ENCODE data around the gene QRICH1.

Gene QRICH1

DNA sequence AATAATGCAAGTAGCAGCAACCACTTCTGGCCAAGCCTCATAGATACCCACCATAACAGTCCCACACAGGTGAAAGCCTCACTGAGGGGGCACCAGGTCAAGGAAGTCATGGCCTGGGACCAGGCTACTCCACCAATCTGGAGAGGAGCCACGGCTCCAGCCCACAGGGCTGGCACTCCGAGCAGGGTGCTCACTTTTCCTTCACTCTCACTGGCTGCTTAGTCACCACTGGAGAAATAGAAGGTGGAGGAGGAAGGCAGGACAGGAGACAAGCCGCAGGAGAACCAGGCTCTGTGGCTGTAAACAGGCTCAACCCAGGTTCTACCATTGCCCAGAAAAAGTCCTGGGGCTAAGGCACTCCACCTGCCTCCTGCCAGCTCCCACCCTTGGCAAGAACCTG, 25.6 kb upstream of the QRICH1 start:
- in situ Hi-C loops (cut with HindIII; ENCODE audit: low sequenced_read_pairs) = no loop called here

DNA sequence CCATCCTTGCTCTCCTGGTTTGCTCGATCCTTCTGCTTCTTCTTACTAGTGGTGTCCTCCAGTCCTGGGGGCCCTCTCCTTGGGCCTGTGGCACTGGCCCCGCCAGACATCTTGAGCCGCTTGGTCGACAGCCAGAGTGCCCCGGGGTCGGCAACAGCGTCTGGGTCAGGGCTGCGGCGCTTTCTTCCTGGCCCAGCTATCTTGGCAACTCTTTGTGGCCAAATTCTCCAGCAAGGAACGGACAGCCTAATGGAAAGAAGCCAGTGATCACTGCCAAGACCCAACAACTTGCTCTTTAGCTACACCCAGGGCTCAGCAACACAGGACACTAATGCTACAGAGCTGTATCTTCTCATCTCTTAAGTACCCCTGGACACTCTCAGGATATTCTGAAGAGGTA, 25.2 kb upstream of the QRICH1 start:
- in situ Hi-C loops (cut with HindIII; ENCODE audit: low sequenced_read_pairs) = no loop called here

DNA sequence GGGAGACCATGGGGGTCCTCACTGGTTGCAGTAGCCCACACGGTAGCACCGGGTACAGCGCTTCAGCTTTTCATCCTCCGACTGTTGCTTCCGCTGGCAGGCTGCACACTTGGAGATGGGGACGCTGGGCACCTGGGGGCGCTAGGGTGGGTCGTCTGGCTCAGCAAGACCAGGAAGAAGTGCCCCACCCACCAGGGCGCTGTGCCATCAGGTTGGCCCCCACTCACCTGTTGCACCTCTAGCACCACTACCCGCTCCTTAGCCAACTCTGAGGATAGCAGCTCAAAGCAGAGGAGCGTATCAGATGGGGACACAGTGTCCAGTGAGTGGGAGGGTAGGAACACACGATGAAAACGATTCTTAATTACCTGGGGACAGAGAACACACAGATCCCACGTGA, 18.4 kb upstream of the QRICH1 start:
- in situ Hi-C loops (cut with HindIII; ENCODE audit: low sequenced_read_pairs) = no loop called here

DNA sequence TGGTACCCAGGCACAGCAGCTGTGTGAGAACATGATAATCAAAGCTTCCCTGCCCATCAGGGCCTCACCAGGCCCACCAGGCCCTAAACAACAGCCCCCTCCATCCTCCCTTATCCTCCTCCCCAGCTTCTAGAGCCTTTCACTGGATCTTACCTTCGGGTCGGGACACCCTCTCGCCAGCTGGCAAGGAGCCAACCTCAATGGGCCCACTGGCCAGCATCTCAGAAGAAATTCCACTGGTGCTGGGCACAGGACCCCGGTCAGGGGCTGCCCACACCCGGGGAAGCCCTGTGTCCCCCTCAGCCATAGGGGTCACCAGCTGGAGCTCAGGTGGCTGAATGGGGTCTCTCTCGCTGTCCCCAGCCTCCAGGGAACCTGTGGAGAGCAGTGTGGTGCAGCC, 17.5 kb upstream of the QRICH1 start:
- in situ Hi-C loops (cut with HindIII; ENCODE audit: low sequenced_read_pairs) = no loop called here

DNA sequence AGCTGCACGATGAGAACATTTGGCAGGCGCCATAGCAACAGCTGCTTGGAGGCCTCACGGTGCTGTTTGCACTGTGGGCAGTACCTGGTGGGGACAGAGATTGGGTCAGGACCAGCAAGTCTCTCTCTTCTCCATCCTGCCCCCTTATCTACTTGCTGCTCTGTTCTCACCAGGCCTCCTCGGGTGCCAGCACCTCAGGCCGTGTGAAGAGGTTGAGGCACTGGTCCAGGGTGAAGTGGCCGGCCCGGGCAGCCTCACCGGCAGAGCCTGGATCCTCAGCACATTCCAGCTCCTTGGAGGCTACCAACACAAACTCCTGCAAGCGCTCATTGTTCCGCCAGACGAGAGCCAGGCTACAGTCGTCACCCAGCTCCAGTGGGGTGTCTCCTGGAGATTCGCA, 16.9 kb upstream of the QRICH1 start:
- in situ Hi-C loops (cut with HindIII; ENCODE audit: low sequenced_read_pairs) = no loop called here

DNA sequence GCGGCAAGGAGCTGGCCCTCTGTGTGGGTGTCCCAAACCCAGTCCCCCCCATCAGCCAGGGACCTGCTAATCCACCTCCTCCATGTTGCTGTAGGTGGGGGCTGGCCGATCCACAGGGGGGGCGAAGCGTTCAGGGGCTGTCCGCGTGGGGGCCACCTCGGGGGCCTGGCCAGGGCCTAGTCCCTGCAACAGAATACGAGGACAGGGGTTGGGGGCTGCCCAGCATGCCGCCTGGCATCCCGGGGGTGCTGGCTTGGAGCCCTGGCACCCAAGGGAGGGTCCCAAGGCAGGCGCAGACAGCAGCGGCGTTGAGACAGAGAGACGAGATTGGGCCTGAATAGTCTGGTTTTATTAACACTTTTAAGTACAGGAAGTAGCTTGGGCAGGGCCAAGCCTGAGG, 14.5 kb upstream of the QRICH1 start:
- in situ Hi-C loops (cut with HindIII; ENCODE audit: low sequenced_read_pairs) = no loop called here

DNA sequence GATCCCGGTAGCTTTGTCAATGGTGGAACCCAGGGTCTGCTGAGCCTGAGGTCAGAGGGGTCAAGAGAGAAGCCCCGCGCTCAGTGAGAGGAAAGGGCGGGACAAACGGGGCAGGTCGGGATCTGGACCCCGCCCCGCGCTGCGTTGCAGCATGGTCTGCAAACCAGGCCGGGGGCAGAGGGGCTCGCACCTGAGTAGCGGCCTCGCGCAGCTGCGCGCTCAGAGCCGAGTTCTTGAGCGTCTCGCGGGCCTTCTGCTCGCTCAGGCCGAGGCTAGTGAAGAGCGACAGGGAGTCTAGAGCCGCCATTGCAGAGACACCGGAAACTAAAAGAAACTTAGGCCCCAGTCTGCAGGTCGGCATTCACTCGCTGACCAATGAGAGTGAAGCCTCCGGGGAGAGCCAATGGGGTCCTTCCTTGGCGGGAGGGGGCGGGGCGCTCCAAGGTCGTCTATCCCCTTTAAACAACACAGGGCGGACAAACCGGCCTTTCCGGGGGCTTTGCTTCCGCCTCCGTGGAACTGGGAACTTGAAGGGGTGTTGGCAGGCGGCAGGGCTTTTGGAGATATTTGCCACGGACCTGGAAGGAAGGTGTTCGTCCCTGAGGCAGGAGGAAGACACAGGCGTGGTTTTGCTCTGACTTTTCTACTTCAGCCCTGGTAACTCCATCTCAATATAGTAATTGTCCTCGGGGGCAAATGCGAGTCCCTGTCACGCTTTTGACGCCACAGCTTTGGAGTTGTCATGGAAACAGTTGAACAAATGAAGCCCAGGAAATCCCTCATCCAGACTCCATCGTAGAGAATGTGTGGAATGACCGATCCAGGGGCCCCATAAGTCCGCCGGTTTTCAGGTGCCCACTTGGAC, 10.8 kb upstream of the QRICH1 start, which contains the start of gene QARS1:
Gene QARS1 (minus strand): TSS at position 331 of the 865 bp plus-strand sequence. CDS start 24 bp downstream, at position 307.
- in situ Hi-C loops (cut with HindIII; ENCODE audit: low sequenced_read_pairs) = no loop called here

DNA sequence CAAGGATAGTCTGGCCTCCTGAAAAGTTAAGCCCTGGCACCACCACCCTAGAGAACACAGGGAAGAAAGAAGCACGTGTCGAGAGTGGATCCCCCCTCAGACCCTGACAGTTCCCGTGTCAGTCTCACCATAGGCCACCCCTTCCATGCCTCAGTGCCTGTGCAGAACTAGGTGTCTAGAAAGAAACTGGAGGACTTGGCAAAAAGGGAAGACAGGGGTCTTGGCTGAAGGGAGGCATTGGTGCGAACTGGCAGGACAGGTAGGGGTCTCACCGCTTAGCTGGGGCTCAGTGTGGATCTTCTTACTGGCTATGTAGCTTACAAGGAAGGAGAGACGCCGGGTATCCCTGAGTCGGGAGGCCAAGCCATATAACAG, 10.2 kb upstream of the QRICH1 start:
- in situ Hi-C loops (cut with HindIII; ENCODE audit: low sequenced_read_pairs) = no loop called here

DNA sequence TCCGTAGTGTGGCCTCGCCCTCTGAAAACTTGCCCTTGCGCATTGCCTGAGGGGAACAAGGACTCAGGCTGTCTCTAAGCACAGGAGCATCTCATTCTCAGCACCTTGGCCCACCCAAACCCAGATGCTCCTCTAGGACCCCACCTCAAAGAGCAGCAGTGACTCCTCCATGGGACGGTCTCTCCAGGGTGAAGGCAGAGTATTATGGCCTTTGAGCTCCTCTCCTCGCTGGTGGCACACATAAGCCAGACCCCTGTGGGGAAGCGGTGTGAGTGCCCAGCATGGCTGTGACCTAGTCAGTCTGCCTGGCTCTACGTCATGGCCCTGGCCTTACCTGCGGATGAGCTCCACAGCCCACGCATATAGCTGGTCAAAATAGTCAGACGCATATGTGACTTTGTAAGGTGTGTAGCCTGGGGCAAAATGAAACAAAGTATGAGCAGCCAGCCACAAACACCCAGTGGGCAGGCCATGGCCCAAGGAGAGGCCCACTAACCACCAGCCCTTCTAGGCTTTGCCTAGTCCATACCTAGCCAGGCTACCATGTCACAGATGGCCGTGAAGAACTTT, 6.3 kb upstream of the QRICH1 start:
- in situ Hi-C loops (cut with HindIII; ENCODE audit: low sequenced_read_pairs) = no loop called here

DNA sequence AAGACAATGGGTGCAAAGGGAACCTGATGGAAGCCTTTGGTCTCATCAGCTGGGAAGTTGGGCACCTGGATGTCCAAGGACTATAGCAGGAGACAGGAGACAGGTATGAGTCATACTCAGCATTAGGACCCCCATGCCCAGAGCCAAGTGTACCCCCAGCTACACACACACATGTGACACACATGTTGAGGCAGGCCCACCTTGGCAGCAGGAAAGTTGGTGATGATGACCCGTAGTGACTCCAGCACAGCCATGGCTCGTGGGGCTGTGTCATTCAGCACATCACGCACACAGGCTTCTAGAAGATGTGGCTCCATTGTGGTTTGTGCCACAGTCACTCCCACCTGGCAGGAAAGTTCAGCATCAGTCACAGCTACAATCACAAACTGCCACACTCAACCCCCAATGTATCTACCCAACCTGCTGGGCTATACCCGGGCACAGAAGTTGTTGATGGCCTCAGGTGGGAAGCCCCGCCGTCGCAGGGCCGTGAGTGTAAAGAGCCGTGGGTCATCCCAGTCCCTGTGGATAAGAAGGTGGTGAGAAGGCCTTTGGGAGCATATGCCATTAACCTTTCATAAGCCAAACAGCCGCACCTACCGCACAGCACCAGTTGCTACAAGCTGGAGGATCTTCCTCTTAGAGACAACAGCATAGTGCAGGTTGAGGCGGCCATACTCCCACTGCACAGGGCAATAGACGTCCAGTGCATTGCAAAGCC, 5.2 kb upstream of the QRICH1 start:
- in situ Hi-C loops (cut with HindIII; ENCODE audit: low sequenced_read_pairs) = loop anchor here (10.0 to 25.0 kb wide), 2 partner anchors 313 to 334 kb away; partner anchors contain the start of genes AMT, RHOA and TCTA

DNA sequence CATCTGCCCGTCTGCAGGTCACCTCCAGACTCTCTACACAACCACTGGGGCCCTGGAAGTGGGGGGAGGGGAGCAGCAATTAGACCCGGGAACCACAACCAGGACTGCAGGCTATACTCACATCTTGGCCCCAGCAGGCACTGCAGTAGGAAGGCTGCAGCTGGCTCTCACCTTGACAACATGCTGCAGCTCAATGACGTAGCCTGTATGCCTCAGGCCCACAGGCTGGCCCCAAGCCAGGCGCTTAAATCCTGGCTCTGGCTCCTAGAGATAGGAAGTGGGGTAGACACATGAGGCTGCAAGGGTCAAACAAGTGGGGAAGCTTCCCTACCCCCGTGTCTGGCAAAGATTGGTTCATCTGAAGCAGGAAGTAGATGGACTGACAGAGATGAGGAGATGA, 4.6 kb upstream of the QRICH1 start:
- in situ Hi-C loops (cut with HindIII; ENCODE audit: low sequenced_read_pairs) = loop anchor here (10.0 to 25.0 kb wide), 2 partner anchors 314 to 334 kb away; partner anchors contain the start of genes AMT, RHOA and TCTA

DNA sequence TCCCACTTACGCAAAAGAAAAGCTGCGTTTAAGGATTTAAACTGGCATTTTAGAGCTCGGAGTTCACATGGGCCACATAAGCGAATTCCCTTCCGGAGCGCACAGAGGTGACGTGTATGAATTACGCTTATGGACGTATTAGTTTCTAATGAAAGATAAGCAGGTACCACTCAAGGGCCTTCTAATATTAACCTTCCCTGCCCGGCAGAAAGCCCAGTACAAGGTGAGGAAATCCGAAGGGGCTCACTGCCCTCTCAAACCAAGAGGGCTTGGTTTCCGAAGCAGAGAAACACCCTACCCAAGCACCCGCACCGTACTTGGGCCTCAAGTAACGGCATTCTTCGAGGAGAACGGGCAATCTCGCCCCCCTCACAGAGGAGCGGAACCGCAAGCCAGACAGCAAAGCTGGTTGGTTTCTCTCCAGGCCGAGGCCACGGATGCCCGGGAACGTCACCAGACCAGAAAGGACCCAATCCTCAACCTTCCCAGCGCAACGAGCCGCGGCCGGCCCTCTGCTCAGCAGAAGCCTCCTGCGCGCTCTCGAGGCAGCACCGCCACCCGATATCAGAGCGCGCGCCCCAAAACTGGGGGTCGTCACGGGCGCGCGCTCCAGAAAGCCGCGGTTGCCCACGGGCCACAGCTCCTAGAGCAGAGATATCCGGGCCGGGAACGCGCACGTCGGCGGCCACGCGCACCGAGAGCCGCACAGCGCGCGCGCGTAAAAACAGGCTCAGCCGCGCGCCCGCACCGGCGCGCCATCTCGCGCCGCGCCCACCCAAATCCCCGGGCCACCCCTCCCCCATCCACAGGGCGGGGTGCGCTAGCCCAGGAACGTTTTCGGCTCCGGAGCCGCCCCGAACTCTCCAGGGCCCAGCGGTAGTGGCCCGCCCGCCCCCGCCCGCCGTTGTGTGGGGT, 676 bp downstream of the QRICH1 start:
- in situ Hi-C loops (cut with HindIII; ENCODE audit: low sequenced_read_pairs) = loop anchor here (10.0 to 25.0 kb wide), 2 partner anchors 319 to 328 kb away; partner anchors contain the start of genes AMT, RHOA and TCTA

DNA sequence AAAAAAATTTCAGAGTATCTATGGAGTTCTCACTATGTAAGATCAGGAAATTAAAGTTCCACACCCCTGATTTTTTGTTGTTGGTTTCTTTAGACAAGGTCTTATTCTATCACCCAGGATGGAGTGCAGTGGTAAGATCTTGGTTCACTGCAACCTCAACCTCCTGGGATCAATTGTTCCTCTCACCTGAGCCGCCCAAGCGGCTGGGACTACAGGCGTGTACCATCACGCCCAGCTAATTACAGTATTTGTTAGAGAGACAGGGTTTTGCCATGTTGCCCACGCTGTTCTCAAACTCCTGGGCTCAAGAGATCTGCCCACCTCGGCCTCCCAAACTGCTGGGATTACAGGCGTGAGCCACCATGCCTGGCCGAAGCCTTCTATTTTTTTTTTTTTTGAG, 12.4 kb downstream of the QRICH1 start:
- in situ Hi-C loops (cut with HindIII; ENCODE audit: low sequenced_read_pairs) = loop anchor here (5.0 to 25.0 kb wide), 2 partner anchors 34 to 331 kb away; partner anchors contain the start of genes AMT, RHOA and TCTA

DNA sequence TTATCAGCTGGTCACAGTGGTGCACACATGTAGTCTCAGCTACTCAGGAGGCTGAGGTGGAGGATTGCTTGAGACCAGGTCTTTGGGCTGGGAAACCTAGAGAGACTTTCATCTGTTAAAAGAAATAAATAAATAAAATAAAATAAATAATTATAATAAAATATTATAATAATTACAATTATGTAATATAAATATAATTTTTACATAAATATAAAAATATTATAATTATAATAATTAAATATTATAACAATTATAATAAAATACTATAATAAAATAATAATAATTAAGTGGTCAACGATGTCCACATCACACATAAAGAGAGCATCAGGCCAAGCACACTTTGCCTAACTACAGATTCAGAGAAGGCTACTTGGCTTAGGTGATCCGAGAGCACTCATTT, 14.6 kb downstream of the QRICH1 start:
- in situ Hi-C loops (cut with HindIII; ENCODE audit: low sequenced_read_pairs) = loop anchor here (25.0 kb wide), 1 partner anchor 333 kb away; the partner anchor contains the start of genes AMT, RHOA and TCTA

DNA sequence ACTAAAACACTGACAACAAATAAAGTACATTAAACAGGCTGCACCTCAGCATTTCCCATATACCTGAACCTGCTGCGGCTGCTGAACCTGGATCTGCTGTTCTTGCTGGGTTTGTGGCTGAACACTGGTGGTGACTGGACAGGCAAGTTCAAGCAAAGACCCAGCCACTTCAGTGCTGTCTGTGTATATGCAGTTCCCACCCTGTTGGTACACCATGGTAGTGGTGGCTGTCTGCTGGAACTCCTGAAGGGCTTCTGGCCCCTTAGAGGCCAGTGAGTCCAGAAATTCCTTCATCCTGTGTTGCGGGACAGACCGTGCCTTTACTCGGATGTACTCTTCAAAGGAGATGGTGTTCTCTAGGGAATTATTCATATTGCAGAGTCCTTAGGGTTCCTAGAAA, 17.2 kb downstream of the QRICH1 start:
- in situ Hi-C loops (cut with HindIII; ENCODE audit: low sequenced_read_pairs) = loop anchor here (25.0 kb wide), 1 partner anchor 336 kb away; the partner anchor contains the start of genes AMT, RHOA and TCTA

DNA sequence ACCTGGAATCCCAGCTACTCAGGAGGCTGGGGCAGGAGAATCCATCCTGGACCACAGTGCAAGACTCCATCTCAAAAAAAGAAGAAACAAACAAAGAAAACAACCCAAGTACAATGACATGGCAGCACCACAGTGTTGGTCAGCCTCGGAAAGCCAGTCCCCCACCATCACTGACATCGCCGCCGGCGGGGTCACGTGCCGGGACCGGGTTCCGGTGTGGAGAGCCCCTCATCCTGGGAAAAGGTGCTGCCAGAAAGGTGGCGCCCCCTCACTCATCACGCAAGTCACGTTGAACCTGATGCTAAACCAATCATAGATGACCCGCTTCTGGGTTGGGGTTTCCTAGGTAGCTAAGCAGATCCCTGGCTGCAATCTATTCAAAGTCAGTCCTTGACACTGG, 17.8 kb downstream of the QRICH1 start:
- in situ Hi-C loops (cut with HindIII; ENCODE audit: low sequenced_read_pairs) = loop anchor here (25.0 kb wide), 1 partner anchor 336 kb away; the partner anchor contains the start of genes AMT, RHOA and TCTA

DNA sequence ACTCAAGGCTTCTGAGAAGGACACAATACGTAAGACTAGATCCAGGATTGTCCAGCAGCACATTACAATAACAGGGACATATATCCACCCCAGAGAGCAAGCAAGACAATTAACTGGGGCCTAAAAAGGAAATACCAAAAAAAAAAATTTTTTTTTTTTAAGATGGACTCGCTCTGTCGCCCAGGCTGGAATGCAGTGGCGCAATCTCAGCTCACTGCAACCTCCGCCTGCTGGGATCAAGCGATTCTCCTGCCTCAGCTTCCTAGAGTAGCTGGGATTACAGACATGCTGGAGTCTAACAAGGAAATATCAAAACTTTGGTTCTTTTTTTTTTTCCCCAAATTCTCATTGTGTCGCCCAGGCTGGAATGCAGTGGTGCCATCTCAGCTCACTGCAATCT, 35.9 kb downstream of the QRICH1 start:
- in situ Hi-C loops (cut with HindIII; ENCODE audit: low sequenced_read_pairs) = no loop called here

DNA sequence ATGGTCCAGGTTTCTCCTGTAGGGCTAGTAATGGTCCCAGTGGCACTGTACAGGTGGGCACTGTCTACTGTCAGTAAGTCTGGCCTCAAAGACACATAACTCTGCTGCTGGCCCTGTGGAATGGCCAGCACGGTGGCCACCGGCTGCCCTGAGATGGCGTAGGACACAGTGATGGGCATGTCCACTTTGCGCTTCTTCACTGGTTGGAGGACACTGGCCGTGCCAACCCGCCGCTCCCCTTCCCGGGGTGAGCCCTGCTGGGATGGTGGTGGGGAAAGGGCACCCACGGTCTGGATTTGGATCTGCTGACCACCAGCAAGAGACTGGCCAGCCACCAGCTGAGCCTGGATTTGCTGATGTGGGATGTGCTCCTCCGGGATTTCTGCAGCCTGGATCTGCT, 36.6 kb downstream of the QRICH1 start:
- in situ Hi-C loops (cut with HindIII; ENCODE audit: low sequenced_read_pairs) = no loop called here

DNA sequence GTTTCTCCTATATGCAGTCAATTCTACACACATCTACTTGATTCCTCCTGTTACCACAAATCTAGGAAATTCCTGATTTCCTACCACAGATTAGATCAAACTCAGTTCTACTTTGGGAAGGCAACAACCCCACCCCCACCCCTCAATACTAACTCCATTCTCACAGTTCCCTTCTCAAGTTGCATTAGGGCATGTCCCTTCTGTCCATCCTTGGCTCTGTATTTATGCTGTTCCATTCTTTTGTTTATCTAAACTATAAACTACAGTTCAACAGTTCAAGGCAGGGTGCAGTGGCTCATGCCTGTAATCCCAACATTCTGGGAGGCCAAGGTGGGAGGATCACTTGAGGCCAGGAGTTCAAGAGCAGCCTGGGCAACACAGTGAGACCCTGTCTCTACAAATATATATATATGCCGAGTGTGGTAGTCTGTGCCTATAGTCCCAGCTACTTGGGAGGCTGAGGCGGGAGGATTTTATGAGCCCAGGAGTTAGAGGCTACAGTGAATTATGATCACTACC, 39.5 kb downstream of the QRICH1 start:
- in situ Hi-C loops (cut with HindIII; ENCODE audit: low sequenced_read_pairs) = no loop called here

DNA sequence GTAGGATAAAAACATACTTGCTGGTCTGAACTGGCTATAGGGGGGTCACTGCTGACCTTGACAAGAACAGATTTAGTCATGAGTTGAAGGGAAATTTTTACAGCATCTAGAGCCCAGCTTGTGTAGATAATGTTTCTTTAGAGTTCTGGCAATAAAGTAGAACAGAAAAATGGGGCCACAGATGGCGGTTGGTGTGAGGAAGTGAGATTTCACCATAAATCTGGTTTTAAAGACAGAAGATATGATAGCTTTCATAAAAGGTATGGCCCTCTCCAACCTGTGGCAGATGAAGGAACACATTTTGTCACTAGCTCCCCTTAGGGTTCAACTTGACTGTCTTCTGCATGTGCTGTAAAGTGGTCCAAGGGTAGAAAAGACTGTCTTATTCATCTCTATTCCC, 40.3 kb downstream of the QRICH1 start:
- in situ Hi-C loops (cut with HindIII; ENCODE audit: low sequenced_read_pairs) = no loop called here

Measured in endothelial cell of hepatic sinusoid (primary cell).